Measurements from ENCODE around the gene PAGR1. TPM values are rescaled to one million over a fixed set of nuclear protein-coding genes. Genes with fewer than 3 reads are reported as not detected.
A peak's percentile ranks its signal among the peaks of the same experiment; 100 is the strongest.

The PAGR1 gene
- total and polyA plus RNA-seq, 2 of the 8 experiments (the other 6 are each of a cell fraction or from before 2014, with no cell fraction given) = 35.4 to 56.4 TPM

DNA sequence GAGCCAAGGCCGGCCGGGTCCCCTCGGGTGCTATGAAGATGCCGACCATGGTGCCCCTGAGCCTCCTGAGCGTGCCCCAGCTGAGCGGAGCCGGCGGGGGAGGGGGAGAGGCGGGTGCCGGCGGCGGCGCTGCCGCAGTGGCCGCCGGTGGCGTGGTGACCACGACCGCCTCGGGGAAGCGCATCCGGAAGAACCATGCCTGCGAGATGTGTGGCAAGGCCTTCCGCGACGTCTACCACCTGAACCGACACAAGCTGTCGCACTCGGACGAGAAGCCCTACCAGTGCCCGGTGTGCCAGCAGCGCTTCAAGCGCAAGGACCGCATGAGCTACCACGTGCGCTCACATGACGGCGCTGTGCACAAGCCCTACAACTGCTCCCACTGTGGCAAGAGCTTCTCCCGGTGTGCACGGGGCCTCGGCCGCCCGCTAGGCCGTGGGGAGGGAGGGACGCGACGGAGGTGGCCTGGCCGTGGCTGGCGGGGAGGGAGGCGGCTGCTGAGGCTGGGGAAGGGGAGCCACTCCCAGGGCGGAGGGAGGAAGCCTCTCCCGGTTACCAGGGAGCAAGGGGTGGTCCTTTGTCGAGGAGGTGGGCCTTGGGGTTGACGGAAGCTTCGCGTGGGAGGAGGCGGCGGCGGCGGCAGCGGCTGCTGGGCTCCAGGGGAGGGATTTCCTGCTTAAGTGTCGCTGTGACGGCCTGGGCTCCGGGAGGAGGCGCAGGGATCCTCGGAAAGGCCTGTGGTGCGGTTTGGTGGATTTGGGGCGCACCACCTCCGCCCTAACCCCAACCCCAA is 8.3 kb upstream of the PAGR1 start (continued):
- no peak for TF ChIP-seq GABPA (IDR thresholded peaks at IDR 0.05; ENCODE audit: borderline replicate concordance, insufficient read depth, low read length)
- peak in 1 of 2 experiments; percentile 59; a peak in 1 of 3 replicates for TF ChIP-seq POLR2A (IDR thresholded peaks at IDR 0.05; ENCODE audit: control extremely low read depth in 1 of 2, low read depth in 2 of 2, low read length in 2 of 2)
- no peak for TF ChIP-seq EZH2 (IDR thresholded peaks at IDR 0.05; ENCODE audit: low read depth, low read length, severe bottlenecking)
- TF ChIP-seq KDM5A (IDR thresholded peaks at IDR 0.05; ENCODE audit: low read length) = 0 out of 2 replicates have a peak, but pooled peaks have one; percentile 31
- no peak for TF ChIP-seq KDM4A (IDR thresholded peaks at IDR 0.05; ENCODE audit: low read depth, low read length, severe bottlenecking)
- TF ChIP-seq RFX5 (IDR thresholded peaks at IDR 0.05; ENCODE audit: borderline replicate concordance, low read depth, low read length) = no peak
- TF ChIP-seq, protein P1, sequence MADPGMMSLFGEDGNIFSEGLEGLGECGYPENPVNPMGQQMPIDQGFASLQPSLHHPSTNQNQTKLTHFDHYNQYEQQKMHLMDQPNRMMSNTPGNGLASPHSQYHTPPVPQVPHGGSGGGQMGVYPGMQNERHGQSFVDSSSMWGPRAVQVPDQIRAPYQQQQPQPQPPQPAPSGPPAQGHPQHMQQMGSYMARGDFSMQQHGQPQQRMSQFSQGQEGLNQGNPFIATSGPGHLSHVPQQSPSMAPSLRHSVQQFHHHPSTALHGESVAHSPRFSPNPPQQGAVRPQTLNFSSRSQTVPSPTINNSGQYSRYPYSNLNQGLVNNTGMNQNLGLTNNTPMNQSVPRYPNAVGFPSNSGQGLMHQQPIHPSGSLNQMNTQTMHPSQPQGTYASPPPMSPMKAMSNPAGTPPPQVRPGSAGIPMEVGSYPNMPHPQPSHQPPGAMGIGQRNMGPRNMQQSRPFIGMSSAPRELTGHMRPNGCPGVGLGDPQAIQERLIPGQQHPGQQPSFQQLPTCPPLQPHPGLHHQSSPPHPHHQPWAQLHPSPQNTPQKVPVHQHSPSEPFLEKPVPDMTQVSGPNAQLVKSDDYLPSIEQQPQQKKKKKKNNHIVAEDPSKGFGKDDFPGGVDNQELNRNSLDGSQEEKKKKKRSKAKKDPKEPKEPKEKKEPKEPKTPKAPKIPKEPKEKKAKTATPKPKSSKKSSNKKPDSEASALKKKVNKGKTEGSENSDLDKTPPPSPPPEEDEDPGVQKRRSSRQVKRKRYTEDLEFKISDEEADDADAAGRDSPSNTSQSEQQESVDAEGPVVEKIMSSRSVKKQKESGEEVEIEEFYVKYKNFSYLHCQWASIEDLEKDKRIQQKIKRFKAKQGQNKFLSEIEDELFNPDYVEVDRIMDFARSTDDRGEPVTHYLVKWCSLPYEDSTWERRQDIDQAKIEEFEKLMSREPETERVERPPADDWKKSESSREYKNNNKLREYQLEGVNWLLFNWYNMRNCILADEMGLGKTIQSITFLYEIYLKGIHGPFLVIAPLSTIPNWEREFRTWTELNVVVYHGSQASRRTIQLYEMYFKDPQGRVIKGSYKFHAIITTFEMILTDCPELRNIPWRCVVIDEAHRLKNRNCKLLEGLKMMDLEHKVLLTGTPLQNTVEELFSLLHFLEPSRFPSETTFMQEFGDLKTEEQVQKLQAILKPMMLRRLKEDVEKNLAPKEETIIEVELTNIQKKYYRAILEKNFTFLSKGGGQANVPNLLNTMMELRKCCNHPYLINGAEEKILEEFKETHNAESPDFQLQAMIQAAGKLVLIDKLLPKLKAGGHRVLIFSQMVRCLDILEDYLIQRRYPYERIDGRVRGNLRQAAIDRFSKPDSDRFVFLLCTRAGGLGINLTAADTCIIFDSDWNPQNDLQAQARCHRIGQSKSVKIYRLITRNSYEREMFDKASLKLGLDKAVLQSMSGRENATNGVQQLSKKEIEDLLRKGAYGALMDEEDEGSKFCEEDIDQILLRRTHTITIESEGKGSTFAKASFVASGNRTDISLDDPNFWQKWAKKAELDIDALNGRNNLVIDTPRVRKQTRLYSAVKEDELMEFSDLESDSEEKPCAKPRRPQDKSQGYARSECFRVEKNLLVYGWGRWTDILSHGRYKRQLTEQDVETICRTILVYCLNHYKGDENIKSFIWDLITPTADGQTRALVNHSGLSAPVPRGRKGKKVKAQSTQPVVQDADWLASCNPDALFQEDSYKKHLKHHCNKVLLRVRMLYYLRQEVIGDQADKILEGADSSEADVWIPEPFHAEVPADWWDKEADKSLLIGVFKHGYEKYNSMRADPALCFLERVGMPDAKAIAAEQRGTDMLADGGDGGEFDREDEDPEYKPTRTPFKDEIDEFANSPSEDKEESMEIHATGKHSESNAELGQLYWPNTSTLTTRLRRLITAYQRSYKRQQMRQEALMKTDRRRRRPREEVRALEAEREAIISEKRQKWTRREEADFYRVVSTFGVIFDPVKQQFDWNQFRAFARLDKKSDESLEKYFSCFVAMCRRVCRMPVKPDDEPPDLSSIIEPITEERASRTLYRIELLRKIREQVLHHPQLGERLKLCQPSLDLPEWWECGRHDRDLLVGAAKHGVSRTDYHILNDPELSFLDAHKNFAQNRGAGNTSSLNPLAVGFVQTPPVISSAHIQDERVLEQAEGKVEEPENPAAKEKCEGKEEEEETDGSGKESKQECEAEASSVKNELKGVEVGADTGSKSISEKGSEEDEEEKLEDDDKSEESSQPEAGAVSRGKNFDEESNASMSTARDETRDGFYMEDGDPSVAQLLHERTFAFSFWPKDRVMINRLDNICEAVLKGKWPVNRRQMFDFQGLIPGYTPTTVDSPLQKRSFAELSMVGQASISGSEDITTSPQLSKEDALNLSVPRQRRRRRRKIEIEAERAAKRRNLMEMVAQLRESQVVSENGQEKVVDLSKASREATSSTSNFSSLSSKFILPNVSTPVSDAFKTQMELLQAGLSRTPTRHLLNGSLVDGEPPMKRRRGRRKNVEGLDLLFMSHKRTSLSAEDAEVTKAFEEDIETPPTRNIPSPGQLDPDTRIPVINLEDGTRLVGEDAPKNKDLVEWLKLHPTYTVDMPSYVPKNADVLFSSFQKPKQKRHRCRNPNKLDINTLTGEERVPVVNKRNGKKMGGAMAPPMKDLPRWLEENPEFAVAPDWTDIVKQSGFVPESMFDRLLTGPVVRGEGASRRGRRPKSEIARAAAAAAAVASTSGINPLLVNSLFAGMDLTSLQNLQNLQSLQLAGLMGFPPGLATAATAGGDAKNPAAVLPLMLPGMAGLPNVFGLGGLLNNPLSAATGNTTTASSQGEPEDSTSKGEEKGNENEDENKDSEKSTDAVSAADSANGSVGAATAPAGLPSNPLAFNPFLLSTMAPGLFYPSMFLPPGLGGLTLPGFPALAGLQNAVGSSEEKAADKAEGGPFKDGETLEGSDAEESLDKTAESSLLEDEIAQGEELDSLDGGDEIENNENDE (IDR thresholded peaks at IDR 0.05; ENCODE audit: insufficient replicate concordance, low read length) = no peak
- no peak for TF ChIP-seq SP1 (IDR thresholded peaks at IDR 0.05; ENCODE audit: low read depth, low read length)
- TF ChIP-seq RBBP5 (IDR thresholded peaks at IDR 0.05; ENCODE audit: borderline replicate concordance, low read depth, low read length) = no peak
